Stomach smooth muscle (tissue), 2 donors: Measurements from ENCODE around the gene ACE2.

Source experiments
- H3K27ac ChIP-seq: one replicate; pipeline ENCODE4 v1.7.0; 2013; ENCODE audit warnings: mild to moderate bottlenecking, low read length, inconsistent platforms
- H3K27me3 ChIP-seq, 2 donors: one replicate each; pipeline ENCODE4 v1.7.0; 2013; ENCODE audit warnings: low read length in 2 of 2; ENCODE audit not compliant: insufficient read depth in 2 of 2, control insufficient read depth in 1 of 2
- H3K36me3 ChIP-seq, 2 donors: one replicate each; pipeline ENCODE4 v1.7.0; 2013; ENCODE audit warnings: low read length in 2 of 2; ENCODE audit not compliant: control insufficient read depth in 2 of 2, insufficient read depth in 2 of 2
- H3K4me1 ChIP-seq: one replicate; pipeline ENCODE4 v1.7.0; 2013; ENCODE audit warnings: low read length; ENCODE audit not compliant: control insufficient read depth, insufficient read depth
- H3K4me3 ChIP-seq, 2 donors: one replicate each; pipeline ENCODE4 v1.7.0; 2013; ENCODE audit warnings: low read length in 2 of 2
- H3K9ac ChIP-seq, 2 donors: one replicate each; pipeline ENCODE4 v1.7.0; 2013; ENCODE audit warnings: low read length in 2 of 2, mild to moderate bottlenecking in 1 of 2
- H3K9me3 ChIP-seq, 2 donors: one replicate each; pipeline ENCODE4 v1.7.0; 2013; ENCODE audit warnings: low read length in 2 of 2; ENCODE audit not compliant: control insufficient read depth in 2 of 2
- donor health status: healthy.
- donor health status: Pancreatic carcinoma.

Gene ACE2

DNA sequence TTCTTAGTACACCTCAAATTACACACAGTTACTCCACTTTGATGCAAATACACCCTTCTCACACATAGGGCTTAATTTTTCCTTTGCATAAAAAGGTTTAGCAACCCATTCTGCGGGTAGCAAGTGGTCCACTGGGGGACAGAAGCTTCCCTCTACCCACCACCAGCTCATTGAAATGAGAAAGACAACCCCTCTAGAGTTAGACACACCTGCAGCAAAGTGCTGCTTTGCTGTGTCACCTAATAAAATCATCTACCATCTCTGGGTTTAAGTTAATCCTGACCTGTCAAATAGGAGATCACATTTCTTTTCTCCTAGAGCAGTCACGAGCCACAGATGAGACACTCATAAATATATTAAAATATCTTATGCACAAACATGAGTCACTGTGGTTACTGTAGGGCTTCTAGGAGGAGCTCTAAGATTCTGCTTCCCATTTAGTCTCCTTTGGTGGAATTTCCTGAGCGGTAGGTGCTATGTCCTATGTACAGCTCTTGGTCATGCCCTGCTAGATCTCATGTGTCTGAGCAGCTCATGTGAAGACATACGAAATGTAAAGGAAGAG lies 88.3 kb downstream of the ACE2 start:
- peaks cover 0 to 6% of the 10 kb centered on the region in 2 donors for H3K27me3 ChIP-seq
- H3K4me3 ChIP-seq = no peak overlapping the region
- no peak overlapping the region for H3K27ac ChIP-seq
- H3K36me3 ChIP-seq = no peaks in the 10 kb centered on the region
- H3K9me3 ChIP-seq = no peaks in the 10 kb centered on the region
- no peaks in the 10 kb centered on the region for H3K4me1 ChIP-seq
- H3K9ac ChIP-seq = no peak overlapping the region

GRCh38 chrX:15511563-15511962 lies 89.2 kb downstream of the ACE2 start:
- Histone ChIP-seq H3K36me3 (no peaks in the 10 kb centered on the region), H3K27ac (no peak overlapping the region), H3K4me3 (no peak overlapping the region), H3K4me1 (no peaks in the 10 kb centered on the region), H3K27me3 (peaks cover 0 to 9% of the 10 kb centered on the region in 2 donors), H3K9ac (no peak overlapping the region), H3K9me3 (no peaks in the 10 kb centered on the region)
